AG10803 (cell line): ENCODE measurements around the gene C5orf34.
"Not testable (repeated sequence)": the region's sequence is repeated elsewhere in the genome, so short reads cannot be mapped to it uniquely, and the experiment has no call there.

ENCODE experiments used
- DNase-seq: peaks from one replicate; pipeline ENCODE4 v3.0.0; 2010; ENCODE audit warnings: low read depth
- H3K4me3 ChIP-seq: 2 replicates; pipeline ENCODE4 v1.5.1; 2011; ENCODE audit warnings: mild to moderate bottlenecking, low read length, control low read depth
- TF ChIP-seq, protein P1 (sequence below): conservative IDR thresholded peaks from 2 replicates; pipeline ENCODE4 v1.5.1; 2011; ENCODE audit warnings: mild to moderate bottlenecking, low read length, control low read depth, inconsistent platforms

C5orf34 gene

DNA sequence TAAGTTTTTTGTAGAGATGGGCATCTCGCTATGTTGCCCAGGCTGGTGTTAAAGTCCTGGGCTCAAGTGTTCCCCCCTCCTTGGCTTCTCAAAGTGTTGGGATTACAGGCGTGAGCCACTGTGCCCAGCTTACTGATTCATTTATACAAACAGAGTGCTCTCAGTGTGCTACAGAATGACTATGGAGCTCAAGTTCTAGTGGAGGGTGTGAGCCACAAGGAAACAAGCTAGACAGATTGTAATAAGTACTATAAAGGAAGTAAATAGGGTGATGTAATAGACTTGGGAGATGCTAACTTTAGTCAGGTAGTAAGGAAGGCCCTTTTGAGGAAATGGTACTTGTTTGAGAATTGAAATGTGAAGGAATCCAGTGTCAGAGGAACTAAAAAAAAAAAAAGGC, 29.5 kb downstream of the C5orf34 start:
- TF ChIP-seq, protein P1, sequence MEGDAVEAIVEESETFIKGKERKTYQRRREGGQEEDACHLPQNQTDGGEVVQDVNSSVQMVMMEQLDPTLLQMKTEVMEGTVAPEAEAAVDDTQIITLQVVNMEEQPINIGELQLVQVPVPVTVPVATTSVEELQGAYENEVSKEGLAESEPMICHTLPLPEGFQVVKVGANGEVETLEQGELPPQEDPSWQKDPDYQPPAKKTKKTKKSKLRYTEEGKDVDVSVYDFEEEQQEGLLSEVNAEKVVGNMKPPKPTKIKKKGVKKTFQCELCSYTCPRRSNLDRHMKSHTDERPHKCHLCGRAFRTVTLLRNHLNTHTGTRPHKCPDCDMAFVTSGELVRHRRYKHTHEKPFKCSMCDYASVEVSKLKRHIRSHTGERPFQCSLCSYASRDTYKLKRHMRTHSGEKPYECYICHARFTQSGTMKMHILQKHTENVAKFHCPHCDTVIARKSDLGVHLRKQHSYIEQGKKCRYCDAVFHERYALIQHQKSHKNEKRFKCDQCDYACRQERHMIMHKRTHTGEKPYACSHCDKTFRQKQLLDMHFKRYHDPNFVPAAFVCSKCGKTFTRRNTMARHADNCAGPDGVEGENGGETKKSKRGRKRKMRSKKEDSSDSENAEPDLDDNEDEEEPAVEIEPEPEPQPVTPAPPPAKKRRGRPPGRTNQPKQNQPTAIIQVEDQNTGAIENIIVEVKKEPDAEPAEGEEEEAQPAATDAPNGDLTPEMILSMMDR = no peak
- H3K4me3 ChIP-seq = no peak overlapping the region
- no peak for DNase-seq

DNA sequence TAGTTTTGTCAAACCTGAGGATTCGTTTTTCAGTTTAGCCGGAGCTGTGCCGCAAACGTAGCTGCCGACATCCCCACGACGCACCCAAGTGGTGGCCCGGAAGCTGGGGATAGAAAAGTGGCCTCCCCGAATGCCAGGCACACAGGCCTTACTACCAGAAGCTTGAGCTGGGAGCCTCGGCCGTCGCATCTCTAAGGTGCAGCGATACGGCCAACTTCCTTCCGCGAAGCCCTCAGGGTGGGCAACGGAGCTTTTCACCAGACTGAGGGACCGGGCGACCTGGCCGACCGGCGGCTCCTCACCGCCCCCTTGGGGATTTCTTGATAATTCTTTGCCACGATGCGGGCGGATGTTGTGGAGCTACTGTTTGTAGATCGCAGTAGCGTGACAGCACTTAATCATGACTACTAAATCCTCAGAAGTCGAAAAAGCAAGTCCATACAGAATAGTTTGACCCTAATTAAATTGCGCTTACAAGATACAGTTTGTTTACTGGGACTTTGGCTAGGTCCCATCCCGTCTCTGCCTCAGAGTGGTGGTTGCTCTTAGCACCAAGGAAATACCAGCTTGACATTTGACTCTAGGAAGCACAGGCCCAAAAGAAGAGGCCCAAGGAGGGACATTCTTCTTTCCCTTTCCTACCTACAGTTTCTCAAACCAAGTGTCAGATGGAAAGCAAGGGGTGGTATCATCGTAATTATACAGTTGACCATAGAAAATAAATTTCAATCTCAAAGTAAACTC, 30.7 kb downstream of the C5orf34 start:
- peak; percentile 83 for DNase-seq
- H3K4me3 ChIP-seq = peak overlapping the region; percentile 81
- TF ChIP-seq, protein P1 = peak; percentile 57

DNA sequence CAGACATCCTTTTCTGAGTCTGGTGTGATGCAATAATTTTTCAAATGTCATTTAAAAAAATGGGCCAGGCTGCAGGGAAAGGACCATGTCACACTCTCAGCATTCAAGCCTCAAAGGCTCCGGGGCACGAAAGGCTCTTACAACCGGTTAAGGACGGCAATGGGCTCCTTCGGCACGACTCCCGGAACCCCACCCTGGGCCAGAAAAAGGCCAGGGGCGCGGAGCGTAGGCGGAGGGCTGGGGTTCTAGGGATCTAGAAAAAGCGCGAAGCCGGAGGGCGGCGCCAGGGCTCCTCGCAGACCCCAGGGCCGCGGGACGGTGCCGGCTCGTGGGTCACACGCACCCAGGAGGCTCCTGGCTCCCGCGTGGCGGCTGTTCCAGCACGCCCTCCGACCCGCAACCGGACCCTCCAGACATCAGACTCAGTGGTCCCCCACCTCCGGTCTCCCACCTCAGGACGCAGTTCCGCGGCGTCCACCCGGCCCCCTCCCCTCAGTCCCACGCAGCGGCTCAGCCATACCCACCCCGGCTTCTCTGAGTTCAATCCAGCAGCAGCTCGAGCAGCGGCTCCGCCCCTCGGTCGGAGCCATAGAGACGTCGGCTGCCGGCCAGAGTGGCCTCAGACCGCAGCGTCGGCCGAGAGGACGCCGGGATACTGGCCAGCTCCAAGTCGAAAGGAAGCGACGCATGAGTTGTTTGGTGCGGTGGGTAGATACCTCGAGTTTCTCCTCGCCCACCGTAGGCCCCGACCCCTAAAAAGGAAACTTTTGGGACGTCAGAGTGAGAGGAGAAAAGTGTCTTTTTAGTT, 31.4 kb downstream of the C5orf34 start, which contains the start of gene TMEM267:
TMEM267 (minus strand) TSS at position 568 of the 808 bp plus-strand sequence. CDS start 29,896 bp downstream, outside the sequence.
- H3K4me3 ChIP-seq = peak within 1 kb of the TSS; percentile 81
- peak; percentile 92 for DNase-seq
- TF ChIP-seq, protein P1 = no peak

DNA sequence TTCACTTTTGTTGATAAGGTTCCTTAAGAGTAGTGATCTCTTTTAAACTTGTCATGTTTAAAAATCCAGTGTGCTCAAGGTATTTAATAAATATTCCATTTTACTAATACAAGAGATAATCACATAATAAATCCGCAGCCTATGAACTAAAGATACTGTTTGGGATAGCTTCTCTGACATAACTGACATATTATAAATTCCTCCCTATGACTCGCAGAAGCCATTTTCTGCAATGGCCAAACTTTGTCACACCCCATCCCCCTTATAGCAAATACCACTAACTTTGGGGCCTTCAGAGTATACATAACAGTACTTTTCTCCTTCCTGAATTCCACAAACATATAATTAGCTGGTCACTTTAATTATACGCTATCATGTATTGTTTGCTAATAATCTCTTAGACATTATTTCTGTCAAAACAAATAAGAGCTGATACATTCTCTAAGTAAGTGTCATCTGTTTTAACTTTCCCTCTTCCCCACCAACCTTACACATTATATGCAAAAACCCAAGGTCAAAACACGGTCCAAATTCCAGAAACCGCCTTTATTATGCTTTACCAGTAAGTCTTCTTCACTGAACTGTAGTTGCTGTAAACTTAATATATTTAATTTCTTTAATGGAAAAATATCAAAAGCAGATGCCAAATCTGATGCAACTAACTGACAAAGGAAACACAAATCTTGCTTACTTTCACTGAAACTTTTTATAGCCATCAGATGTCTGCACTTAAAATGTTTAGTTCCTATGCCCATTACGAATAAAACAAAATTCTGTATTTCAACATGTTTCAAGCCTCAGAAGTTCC, 32.3 kb downstream of the C5orf34 start:
- TF ChIP-seq, protein P1 = no peak
- H3K4me3 ChIP-seq = peak overlapping the region; percentile 81
- DNase-seq = peak; percentile 69

DNA sequence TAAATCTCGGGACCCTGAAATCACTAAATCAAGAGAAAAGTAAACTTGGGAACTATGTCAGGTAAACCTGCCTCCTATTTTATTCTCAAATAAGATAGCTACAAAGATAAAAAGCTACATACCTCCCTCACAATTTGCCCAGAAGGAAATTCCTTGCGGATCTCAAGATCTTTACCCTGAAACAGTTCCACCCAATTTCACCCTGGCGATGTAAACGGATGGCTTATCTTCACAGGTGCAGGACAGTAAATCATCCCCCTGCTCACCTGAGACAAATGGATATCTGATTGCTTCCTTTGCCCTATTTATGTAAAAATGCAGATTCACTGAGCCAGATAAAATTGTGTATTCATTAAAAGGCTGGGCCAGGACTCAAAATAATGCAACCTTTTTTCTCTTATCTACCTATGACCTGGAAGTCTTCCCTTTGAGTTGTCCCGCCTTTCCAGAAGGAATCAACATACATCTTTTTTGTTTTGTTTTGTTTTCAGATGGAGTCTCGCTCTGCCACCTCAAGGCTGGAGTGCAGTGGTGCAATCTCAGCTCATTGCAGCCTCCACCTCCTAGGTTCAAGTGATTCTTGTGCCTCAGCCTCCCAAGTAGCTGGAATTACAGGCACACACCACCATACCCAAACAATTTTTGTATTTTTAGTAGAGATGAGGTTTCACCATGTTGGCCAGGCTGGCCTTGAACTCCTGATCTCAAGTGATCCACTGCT, 45.1 kb downstream of the C5orf34 start:
- H3K4me3 ChIP-seq = no peak overlapping the region
- TF ChIP-seq, protein P1 = no peak
- no peak for DNase-seq

DNA sequence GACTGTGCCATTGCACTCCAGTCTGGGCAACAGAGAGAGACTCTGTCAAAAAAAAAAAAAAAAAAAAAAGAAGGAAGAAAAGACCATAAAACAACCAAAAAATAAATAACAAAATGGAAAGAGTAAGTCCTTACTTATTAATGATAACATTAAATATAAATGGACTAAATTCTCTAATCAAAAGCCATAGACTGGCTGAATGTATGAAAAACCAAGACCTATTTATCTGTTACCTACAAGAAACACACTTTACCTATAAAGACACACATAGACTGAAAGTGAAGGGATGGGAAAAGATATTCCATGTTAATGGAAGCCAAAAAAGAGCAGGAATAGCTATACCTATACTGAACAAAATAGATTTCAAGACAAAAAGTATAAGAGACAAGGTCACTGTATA, 47.8 kb downstream of the C5orf34 start:
- TF ChIP-seq, protein P1 = no peak
- DNase-seq = no peak
- H3K4me3 ChIP-seq = no peak overlapping the region

DNA sequence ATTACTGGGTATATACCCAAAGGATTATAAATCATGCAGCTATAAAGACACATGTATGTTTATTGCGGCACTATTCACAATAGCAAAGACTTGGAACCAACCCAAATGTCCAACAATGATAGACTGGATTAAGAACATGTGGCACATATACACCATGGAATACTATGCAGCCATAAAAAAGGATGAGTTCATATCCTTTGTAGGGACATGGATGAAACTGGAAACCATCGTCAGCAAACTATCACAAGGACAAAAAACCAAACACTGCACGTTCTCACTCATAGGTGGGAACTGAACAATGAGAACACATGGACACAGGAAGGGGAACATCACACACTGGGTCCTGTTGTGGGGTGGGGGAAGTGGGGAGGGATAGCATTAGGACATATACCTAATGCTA, 49.5 kb downstream of the C5orf34 start:
- not testable (repeated sequence) for DNase-seq, H3K4me3 ChIP-seq
